ENCODE results near the gene RNU6-9.

Gene RNU6-9

DNA sequence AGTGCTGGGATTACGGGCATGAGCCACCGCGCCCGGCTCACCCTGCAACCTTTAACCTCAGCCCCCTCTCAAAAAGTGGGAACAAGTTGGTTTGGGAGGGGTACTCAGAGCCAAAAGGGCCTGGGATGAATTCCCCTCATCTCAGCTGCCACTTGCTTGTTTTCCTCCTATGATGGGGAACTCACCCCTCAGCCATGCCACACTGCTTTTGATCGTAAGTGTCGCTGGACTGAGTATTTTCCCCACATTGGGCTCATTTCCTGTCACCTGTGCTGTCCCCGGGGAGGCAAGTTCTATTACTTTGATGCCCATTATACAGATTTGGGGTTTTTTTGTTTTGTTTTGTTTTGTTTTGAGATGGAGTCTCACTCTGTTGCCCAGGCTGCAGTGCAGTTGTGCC, 13.2 kb downstream of the RNU6-9 start:
- no peak for DNase-seq (ENCODE audit: low spot score)
- Mint-ChIP-seq H3K27me3 (ENCODE audit: low read depth) (no peaks in the 10 kb centered on the region), H3K27ac (peak overlapping the region; percentile 77), H3K4me1 (ENCODE audit: low read depth) (peaks cover 21% of the 10 kb centered on the region), H3K9me3 (no peaks in the 10 kb centered on the region), H3K36me3 (ENCODE audit: low read depth) (peaks cover 12% of the 10 kb centered on the region), H3K4me3 (no peak overlapping the region)

DNA sequence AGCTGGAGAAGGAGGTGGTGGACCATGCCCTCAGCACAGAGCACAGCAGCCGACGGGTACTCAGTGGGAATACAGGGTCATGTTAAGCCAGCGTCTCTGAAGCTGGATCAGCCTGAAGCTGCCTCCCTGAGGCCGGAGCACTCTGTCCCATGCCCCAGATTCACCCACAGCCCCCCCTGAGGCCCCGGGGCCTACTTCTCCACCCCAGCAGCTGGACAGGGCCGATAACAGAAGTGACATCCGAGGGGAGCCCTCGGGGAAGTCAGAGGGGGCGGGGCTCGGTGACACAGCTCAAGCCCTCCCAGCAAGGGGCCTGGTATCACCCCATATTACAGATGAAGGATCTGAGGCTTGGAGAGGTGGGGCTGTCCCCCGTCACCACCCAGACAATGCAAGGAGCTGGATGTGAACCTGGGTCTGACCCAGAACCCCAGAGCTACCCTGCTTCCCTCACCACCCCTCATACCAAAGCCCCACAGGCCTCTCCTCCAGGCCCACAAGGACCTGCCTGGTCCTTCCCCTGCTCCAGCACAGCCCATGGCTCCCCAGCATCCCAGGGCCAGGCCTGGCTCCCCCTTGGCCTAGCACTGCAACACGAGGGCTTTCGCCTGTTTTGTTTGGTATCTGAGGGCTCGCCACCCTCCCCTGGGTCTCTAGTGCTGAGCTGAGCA, 14.0 kb downstream of the RNU6-9 start:
- H3K4me3 Mint-ChIP-seq: no peak overlapping the region
- H3K27me3 Mint-ChIP-seq (ENCODE audit: low read depth): no peaks in the 10 kb centered on the region
- DNase-seq (ENCODE audit: low spot score): no peak
- H3K4me1 Mint-ChIP-seq (ENCODE audit: low read depth): peaks cover 21% of the 10 kb centered on the region
- no peaks in the 10 kb centered on the region for H3K9me3 Mint-ChIP-seq
- H3K36me3 Mint-ChIP-seq (ENCODE audit: low read depth): peaks cover 12% of the 10 kb centered on the region
- H3K27ac Mint-ChIP-seq: peak overlapping the region; percentile 77

DNA sequence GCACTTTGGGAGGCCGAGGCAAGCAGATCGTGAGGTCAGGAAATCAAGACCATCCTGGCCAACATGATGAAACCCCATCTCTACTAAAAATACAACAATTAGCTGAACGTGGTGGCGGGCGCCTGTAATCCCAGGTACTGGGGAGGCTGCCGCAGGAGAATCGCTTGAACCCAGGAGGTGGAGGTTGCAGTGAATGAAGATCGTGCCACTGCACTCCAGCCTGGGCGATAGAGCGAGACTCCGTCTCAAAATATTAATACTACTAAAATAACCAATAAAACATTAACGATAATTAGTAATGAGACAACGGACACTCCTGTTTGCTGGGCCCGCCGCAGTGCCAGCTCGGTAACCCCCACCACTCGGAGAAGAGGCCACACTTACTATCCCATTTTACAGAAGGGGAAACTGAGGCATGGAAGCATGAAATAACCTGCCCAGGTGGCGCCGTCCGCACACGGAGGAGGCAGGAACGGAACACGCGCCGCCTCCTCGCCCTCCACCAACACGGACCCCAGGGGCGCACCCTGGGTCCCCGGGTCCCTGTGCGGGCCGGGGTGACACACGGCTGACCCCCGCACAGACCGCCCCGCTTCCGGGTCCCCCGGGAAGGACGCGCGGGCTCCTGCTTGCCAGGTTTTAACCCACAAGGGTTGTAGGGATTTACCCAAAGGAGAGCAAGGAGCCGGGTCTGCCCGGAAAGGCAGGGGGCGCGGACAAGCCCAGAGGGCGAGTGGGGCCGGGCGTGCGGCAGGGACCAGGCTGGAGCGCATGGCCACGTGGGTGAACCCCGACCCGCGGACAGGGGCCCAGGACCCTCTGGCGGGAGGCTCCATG, 18.1 kb downstream of the RNU6-9 start:
- no peak for DNase-seq (ENCODE audit: low spot score)
- Mint-ChIP-seq H3K9me3 (no peaks in the 10 kb centered on the region), H3K4me3 (peak overlapping the region; percentile 69), H3K36me3 (ENCODE audit: low read depth) (peaks cover 12% of the 10 kb centered on the region), H3K4me1 (ENCODE audit: low read depth) (peaks cover 20% of the 10 kb centered on the region), H3K27me3 (ENCODE audit: low read depth) (no peaks in the 10 kb centered on the region), H3K27ac (peak overlapping the region; percentile 78)

GRCh38 chr19:912181-913079, 19.1 kb downstream of the RNU6-9 start:
- peak overlapping the region; percentile 84 for H3K4me3 Mint-ChIP-seq
- DNase-seq (ENCODE audit: low spot score): no peak
- no peaks in the 10 kb centered on the region for H3K9me3 Mint-ChIP-seq
- peaks cover 3% of the 10 kb centered on the region for H3K27me3 Mint-ChIP-seq (ENCODE audit: low read depth)
- peaks cover 17% of the 10 kb centered on the region for H3K4me1 Mint-ChIP-seq (ENCODE audit: low read depth)
- peaks cover 10% of the 10 kb centered on the region for H3K36me3 Mint-ChIP-seq (ENCODE audit: low read depth)
- H3K27ac Mint-ChIP-seq: peak overlapping the region; percentile 89

GRCh38 chr19:913080-913748, 19.9 kb downstream of the RNU6-9 start, which contains the start of gene R3HDM4:
R3HDM4 (minus strand) TSS chr19:913219; CDS start chr19:913157, 62 bp downstream.
- Mint-ChIP-seq H3K4me3 (peak within 1 kb of the TSS; percentile 84), H3K36me3 (ENCODE audit: low read depth) (peaks cover 10% of the 10 kb centered on the region), H3K9me3 (no peaks in the 10 kb centered on the region), H3K4me1 (ENCODE audit: low read depth) (peaks cover 17% of the 10 kb centered on the region), H3K27me3 (ENCODE audit: low read depth) (peaks cover 6% of the 10 kb centered on the region), H3K27ac (peak within 1 kb of the TSS; percentile 93)
- DNase-seq (ENCODE audit: low spot score): peak; percentile 83

- Mint-ChIP-seq H3K9me3 (no peaks in the 10 kb centered on the region), H3K27ac (no peak overlapping the region), H3K36me3 (ENCODE audit: low read depth) (no peaks in the 10 kb centered on the region), H3K4me3 (no peak overlapping the region), H3K27me3 (ENCODE audit: low read depth) (peaks cover 11% of the 10 kb centered on the region), H3K4me1 (ENCODE audit: low read depth) (peaks cover 8% of the 10 kb centered on the region)
- no peak for DNase-seq (ENCODE audit: low spot score)
These were observed 23.5 kb downstream of the RNU6-9 start for GRCh38 chr19:916645-917322.

- H3K36me3 Mint-ChIP-seq (ENCODE audit: low read depth): no peaks in the 10 kb centered on the region
- H3K4me1 Mint-ChIP-seq (ENCODE audit: low read depth): peaks cover 10% of the 10 kb centered on the region
- peak; percentile 34 for DNase-seq (ENCODE audit: low spot score)
- H3K4me3 Mint-ChIP-seq: peak within 1 kb of the TSS; percentile 77
- no peaks in the 10 kb centered on the region for H3K9me3 Mint-ChIP-seq
- H3K27ac Mint-ChIP-seq: peak within 1 kb of the TSS; percentile 41
- peaks cover 11% of the 10 kb centered on the region for H3K27me3 Mint-ChIP-seq (ENCODE audit: low read depth)
These were observed 24.3 kb downstream of the RNU6-9 start, which contains the start of gene KISS1R for GRCh38 chr19:917323-918151. KISS1R (plus strand) TSS chr19:917333; CDS start chr19:917503, 170 bp downstream.

GRCh38 chr19:918152-918437, 24.8 kb downstream of the RNU6-9 start:
- no peaks in the 10 kb centered on the region for H3K36me3 Mint-ChIP-seq (ENCODE audit: low read depth)
- H3K9me3 Mint-ChIP-seq: no peaks in the 10 kb centered on the region
- peaks cover 10% of the 10 kb centered on the region for H3K4me1 Mint-ChIP-seq (ENCODE audit: low read depth)
- no peak for DNase-seq (ENCODE audit: low spot score)
- H3K4me3 Mint-ChIP-seq: peak overlapping the region; percentile 77
- H3K27ac Mint-ChIP-seq: peak overlapping the region; percentile 41
- peaks cover 11% of the 10 kb centered on the region for H3K27me3 Mint-ChIP-seq (ENCODE audit: low read depth)

DNA sequence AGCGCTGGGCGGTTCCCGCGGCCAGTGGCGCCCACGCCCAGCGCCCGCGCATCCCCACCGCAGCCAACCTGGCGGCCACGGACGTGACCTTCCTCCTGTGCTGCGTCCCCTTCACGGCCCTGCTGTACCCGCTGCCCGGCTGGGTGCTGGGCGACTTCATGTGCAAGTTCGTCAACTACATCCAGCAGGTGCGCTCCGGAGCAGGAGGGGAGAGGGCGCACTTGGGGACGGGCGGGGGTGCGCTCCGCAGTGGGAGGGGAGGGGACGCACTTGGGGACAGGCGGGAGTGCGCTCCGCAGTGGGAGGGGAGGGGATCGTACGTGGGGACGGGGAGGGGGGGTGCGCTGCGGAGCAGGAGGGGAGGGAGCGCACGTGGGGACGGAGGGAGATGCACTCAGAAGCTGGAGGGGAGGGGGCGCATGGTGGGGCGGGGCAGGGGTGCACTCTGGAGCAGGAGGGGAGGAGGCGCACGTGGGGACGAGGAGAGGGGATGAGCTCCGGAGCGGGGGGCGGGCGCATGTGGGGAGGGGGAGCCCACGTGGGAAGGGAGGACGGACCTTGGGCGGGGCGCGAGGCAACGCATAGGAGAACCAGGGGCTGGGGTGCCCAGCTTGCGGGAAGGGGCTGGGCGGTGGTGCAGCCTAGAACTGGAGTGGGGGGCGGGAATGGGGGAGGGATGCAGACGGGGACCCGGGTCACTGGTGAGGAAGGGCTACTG, 25.4 kb downstream of the RNU6-9 start:
- no peak for DNase-seq (ENCODE audit: low spot score)
- Mint-ChIP-seq H3K4me1 (ENCODE audit: low read depth) (peaks cover 10% of the 10 kb centered on the region), H3K27me3 (ENCODE audit: low read depth) (peaks cover 11% of the 10 kb centered on the region), H3K36me3 (ENCODE audit: low read depth) (no peaks in the 10 kb centered on the region), H3K4me3 (peak overlapping the region; percentile 61), H3K9me3 (no peaks in the 10 kb centered on the region), H3K27ac (no peak overlapping the region)

GRCh38 chr19:919199-920050, 26.1 kb downstream of the RNU6-9 start:
- Mint-ChIP-seq H3K9me3 (no peaks in the 10 kb centered on the region), H3K4me3 (peak overlapping the region; percentile 61), H3K27ac (no peak overlapping the region), H3K36me3 (ENCODE audit: low read depth) (no peaks in the 10 kb centered on the region), H3K4me1 (ENCODE audit: low read depth) (peaks cover 11% of the 10 kb centered on the region), H3K27me3 (ENCODE audit: low read depth) (peaks cover 11% of the 10 kb centered on the region)
- peak; percentile 48 for DNase-seq (ENCODE audit: low spot score)

Measured in T-helper 2 cell treated with Interferon-gamma antibody and Interleukin-4, amounts not matched to agents 5 μg/mL and 100 μg/mL, for 36 hours (primary cell).